ENCODE results near the gene CPT1B. TPM values are rescaled to one million over a fixed set of nuclear protein-coding genes. Genes with fewer than 3 reads are reported as not detected.

CPT1B gene
- total and polyA plus RNA-seq, 2 donors (not counting 1 experiment from before 2014, with no cell fraction given), result 0.82 to 4.8 TPM

DNA sequence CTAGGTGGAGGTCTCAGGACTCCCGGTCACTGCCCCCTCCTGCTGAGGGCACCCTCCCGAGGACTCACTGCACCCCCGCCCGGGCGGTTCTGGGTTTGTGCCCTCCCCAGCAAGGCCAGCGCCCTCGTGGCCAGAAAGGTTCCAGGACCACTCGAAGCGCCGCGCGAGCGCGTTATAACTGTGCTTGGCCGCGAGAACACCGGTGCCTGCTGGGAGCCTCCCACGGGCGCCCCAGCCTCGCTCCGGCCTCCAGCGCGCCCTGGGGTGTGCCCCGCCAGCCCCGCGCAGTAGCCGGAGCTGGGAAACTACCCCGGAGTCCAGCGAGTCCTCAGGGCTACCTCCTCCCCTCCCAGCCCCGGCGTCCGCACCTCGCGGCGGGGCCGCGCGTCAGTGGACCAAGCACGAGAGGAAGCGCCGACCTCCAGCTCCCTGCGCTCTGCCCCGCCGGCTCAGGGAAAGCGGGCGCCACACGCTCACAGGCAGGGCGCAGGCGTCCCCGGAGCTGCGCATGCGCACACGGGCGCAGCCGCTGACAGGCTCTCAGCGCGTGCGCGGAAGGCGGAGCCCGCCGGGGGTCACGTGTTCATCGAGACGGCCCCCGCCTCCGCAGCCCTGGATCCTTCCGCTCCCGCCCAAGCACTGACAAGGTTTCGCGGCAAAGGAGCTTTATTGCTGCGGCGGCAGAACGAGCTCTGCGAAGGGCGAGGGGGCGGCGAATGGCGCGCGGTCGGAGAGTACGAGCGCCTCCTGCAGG is 52.9 kb downstream of the CPT1B start, which contains the start of gene SCO2:
Gene SCO2 (minus strand): TSS at position 495 of the 754 bp plus-strand sequence. CDS start 1,187 bp downstream, outside the sequence.
- Histone ChIP-seq H3K4me3 (replicated peaks in 1 of 4; ENCODE audit: control extremely low read depth in 1 of 4, insufficient read depth in 1 of 4, low read depth in 3 of 4, low read length in 4 of 4) (peak within 1 kb of the TSS; percentile 53 to 82 (median 66)), H3K79me2 (ENCODE audit: control insufficient read depth, insufficient read depth, low read length) (peaks cover 18% of the 10 kb centered on the region), H3K27ac (ENCODE audit: insufficient read depth, low read length) (peak within 1 kb of the TSS; percentile 71), H3K9me3 (ENCODE audit: control insufficient read depth, insufficient read depth, low read depth, low read length) (no peaks in the 10 kb centered on the region), H4K20me1 (ENCODE audit: control insufficient read depth, extremely low read depth, insufficient read depth, low read length) (no peaks in the 10 kb centered on the region), H2AFZ (ENCODE audit: low read length) (peak within 1 kb of the TSS; percentile 17), H3K36me3 (ENCODE audit: control insufficient read depth, insufficient read depth, low read length) (peaks cover 17% of the 10 kb centered on the region), H3K4me2 (ENCODE audit: extremely low read depth, insufficient read depth, low read length) (peak within 1 kb of the TSS; percentile 100), H3K4me1 (ENCODE audit: control insufficient read depth, extremely low read depth, insufficient read depth, low read length) (peaks cover 11% of the 10 kb centered on the region), H3K27me3 (ENCODE audit: control insufficient read depth, insufficient read depth, low read length) (peaks cover 3% of the 10 kb centered on the region), H3K9ac (ENCODE audit: insufficient read depth, low read length) (peak within 1 kb of the TSS; percentile 84)
- TF ChIP-seq, protein P1, sequence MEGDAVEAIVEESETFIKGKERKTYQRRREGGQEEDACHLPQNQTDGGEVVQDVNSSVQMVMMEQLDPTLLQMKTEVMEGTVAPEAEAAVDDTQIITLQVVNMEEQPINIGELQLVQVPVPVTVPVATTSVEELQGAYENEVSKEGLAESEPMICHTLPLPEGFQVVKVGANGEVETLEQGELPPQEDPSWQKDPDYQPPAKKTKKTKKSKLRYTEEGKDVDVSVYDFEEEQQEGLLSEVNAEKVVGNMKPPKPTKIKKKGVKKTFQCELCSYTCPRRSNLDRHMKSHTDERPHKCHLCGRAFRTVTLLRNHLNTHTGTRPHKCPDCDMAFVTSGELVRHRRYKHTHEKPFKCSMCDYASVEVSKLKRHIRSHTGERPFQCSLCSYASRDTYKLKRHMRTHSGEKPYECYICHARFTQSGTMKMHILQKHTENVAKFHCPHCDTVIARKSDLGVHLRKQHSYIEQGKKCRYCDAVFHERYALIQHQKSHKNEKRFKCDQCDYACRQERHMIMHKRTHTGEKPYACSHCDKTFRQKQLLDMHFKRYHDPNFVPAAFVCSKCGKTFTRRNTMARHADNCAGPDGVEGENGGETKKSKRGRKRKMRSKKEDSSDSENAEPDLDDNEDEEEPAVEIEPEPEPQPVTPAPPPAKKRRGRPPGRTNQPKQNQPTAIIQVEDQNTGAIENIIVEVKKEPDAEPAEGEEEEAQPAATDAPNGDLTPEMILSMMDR (conservative IDR thresholded peaks at IDR 0.05 in 1 of 2, IDR thresholded peaks at IDR 0.05 in 1 of 2; ENCODE audit: low read depth in 1 of 2, low read length in 2 of 2), result no peak
- no peak for TF ChIP-seq EZH2 (IDR thresholded peaks at IDR 0.05; ENCODE audit: low read length, missing control alignments)
- peak; percentile 97 for DNase-seq (ENCODE audit: low read depth in 2 of 2)

DNA sequence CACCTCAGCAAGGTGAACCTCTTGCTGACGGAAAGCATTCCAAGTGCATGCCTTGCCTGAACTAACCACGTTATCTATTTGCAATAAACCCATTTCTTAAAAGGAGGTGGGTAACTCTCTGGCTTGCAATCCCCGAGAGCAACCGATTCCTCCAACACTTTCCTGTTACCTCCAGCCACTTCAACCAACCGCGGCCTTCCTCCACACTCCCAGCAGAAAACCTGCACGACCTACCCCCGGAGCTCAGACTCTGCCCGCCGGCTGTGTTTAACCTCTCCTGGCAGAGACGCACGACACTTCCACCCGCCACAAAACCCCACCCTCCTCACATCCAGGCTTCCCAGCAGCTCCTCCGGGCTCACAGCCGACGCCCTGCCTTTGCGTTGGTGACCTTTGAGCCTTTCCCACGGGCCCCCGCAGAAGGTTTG is 53.5 kb downstream of the CPT1B start:
- Histone ChIP-seq H3K27ac (ENCODE audit: insufficient read depth, low read length) (peak overlapping the region; percentile 71), H3K36me3 (ENCODE audit: control insufficient read depth, insufficient read depth, low read length) (peaks cover 17% of the 10 kb centered on the region), H3K9me3 (ENCODE audit: control insufficient read depth, insufficient read depth, low read depth, low read length) (no peaks in the 10 kb centered on the region), H3K4me1 (ENCODE audit: control insufficient read depth, extremely low read depth, insufficient read depth, low read length) (peaks cover 11% of the 10 kb centered on the region), H3K79me2 (ENCODE audit: control insufficient read depth, insufficient read depth, low read length) (peaks cover 18% of the 10 kb centered on the region), H2AFZ (ENCODE audit: low read length) (no peak overlapping the region), H3K27me3 (ENCODE audit: control insufficient read depth, insufficient read depth, low read length) (no peaks in the 10 kb centered on the region), H4K20me1 (ENCODE audit: control insufficient read depth, extremely low read depth, insufficient read depth, low read length) (no peaks in the 10 kb centered on the region), H3K9ac (ENCODE audit: insufficient read depth, low read length) (peak overlapping the region; percentile 84), H3K4me3 (replicated peaks in 1 of 4; ENCODE audit: control extremely low read depth in 1 of 4, insufficient read depth in 1 of 4, low read depth in 3 of 4, low read length in 4 of 4) (peak overlapping the region; percentile 53 to 82 (median 66)), H3K4me2 (ENCODE audit: extremely low read depth, insufficient read depth, low read length) (peak overlapping the region; percentile 100)
- TF ChIP-seq, protein P1 (conservative IDR thresholded peaks at IDR 0.05 in 1 of 2, IDR thresholded peaks at IDR 0.05 in 1 of 2; ENCODE audit: low read depth in 1 of 2, low read length in 2 of 2), result no peak
- no peak for TF ChIP-seq EZH2 (IDR thresholded peaks at IDR 0.05; ENCODE audit: low read length, missing control alignments)
- DNase-seq (ENCODE audit: low read depth in 2 of 2), result no peak

DNA sequence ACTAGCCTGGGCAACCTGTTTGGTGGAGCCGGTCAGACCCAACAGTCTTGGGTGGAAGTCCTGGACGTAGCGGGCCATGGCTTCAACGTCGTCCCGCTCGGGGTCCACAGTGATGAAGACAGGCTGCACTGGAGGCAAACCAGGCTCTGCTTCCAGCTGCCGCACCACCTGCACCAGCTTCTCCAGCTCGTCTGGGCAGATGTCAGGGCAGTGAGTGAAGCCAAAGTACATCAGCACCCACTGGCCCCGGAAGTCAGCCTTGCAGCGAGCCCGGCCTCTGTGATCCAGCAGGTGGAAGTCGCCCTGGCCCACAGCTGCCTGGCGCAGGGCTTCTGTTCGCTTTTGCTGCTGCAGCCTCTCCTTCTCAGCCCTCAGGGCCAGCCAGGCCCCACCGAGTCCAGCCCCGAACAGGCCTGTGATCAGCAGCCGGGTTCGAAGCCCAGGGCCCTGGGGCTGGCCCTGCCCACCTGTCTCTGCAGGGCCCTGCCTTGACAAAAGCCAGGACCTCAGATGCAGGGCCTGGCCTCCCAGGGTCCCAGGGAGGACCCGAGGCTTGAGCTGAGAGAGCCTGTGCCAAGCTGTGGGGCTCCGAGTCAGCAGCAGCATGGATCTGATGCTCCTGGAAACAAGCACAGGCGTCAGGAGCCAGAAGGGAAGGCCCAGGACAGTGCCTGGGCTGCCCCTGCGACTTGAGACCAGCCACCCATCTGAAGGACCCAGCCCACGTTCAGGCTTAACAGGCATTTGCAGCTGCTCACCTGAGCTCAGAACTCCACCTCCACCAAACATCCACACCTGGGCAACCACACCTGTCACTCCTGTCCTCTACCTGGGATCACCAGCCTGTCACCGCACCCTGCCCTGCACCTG is 54.2 kb downstream of the CPT1B start:
- peaks cover 11% of the 10 kb centered on the region for H3K4me1 ChIP-seq (ENCODE audit: control insufficient read depth, extremely low read depth, insufficient read depth, low read length)
- H2AFZ ChIP-seq (ENCODE audit: low read length), result no peak overlapping the region
- no peaks in the 10 kb centered on the region for H3K9me3 ChIP-seq (ENCODE audit: control insufficient read depth, insufficient read depth, low read depth, low read length)
- H3K4me3 ChIP-seq (replicated peaks in 1 of 4; ENCODE audit: control extremely low read depth in 1 of 4, insufficient read depth in 1 of 4, low read depth in 3 of 4, low read length in 4 of 4), result peak overlapping the region; percentile 53 to 82 (median 66)
- peak overlapping the region; percentile 71 for H3K27ac ChIP-seq (ENCODE audit: insufficient read depth, low read length)
- no peak for DNase-seq (ENCODE audit: low read depth in 2 of 2)
- H3K9ac ChIP-seq (ENCODE audit: insufficient read depth, low read length), result peak overlapping the region; percentile 84
- no peaks in the 10 kb centered on the region for H3K27me3 ChIP-seq (ENCODE audit: control insufficient read depth, insufficient read depth, low read length)
- TF ChIP-seq, protein P1 (conservative IDR thresholded peaks at IDR 0.05 in 1 of 2, IDR thresholded peaks at IDR 0.05 in 1 of 2; ENCODE audit: low read depth in 1 of 2, low read length in 2 of 2), result no peak
- no peak for TF ChIP-seq EZH2 (IDR thresholded peaks at IDR 0.05; ENCODE audit: low read length, missing control alignments)
- peaks cover 18% of the 10 kb centered on the region for H3K79me2 ChIP-seq (ENCODE audit: control insufficient read depth, insufficient read depth, low read length)
- H3K36me3 ChIP-seq (ENCODE audit: control insufficient read depth, insufficient read depth, low read length), result peaks cover 17% of the 10 kb centered on the region
- H3K4me2 ChIP-seq (ENCODE audit: extremely low read depth, insufficient read depth, low read length), result peak overlapping the region; percentile 100
- no peaks in the 10 kb centered on the region for H4K20me1 ChIP-seq (ENCODE audit: control insufficient read depth, extremely low read depth, insufficient read depth, low read length)
